Common myeloid progenitor, CD34-positive (primary cell): ENCODE data around the gene IQUB.
"Not testable (repeated sequence)": the region's sequence is repeated elsewhere in the genome, so short reads cannot be mapped to it uniquely, and the experiment has no call there.

ENCODE experiments used
- CTCF ChIA-PET: fragments of 350-600 bp; sonication (Branson Sonifier 250); formaldehyde crosslinking; loops from one replicate; lab custom pipeline; 2021; ENCODE audit warnings: antibody characterized with exemption; lab: Charles Lee
- POLR2A ChIA-PET: fragments of 350-600 bp; sonication (Branson Sonifier 250); formaldehyde crosslinking; loops from one replicate; lab custom pipeline; 2021; ENCODE audit warnings: antibody characterized with exemption; lab: Charles Lee
- DNase-seq, 3 donors: peaks; one replicate each; pipeline versions ENCODE4 v3.0.0 to v3.0.0-alpha.2; 2013
- H3K27ac ChIP-seq, 2 experiments: 1 replicate in 1 of 2; 2 replicates in 1 of 2; pipeline ENCODE4 v1.7.0; 2013; ENCODE audit warnings: inconsistent platforms in 2 of 2, low read length in 2 of 2, mild to moderate bottlenecking in 2 of 2, low read depth in 1 of 2, moderate library complexity in 1 of 2; ENCODE audit not compliant: severe bottlenecking in 2 of 2, insufficient read depth in 1 of 2, poor library complexity in 1 of 2
- H3K27me3 ChIP-seq, 5 experiments: replicated peaks in 2 of 5; 1 replicate in 3 of 5; 2 replicates in 2 of 5; pipeline versions ENCODE4 v1.6.1 to v1.7.0; 2013; ENCODE audit warnings: low read length in 4 of 5, mild to moderate bottlenecking in 2 of 5, moderate library complexity in 2 of 5, inconsistent platforms in 1 of 5; ENCODE audit not compliant: insufficient read depth in 5 of 5, control insufficient read depth in 4 of 5
- H3K36me3 ChIP-seq, 4 experiments: 1 replicate in 2 of 4; 2 replicates in 2 of 4; pipeline versions ENCODE4 v1.6.1 to v1.7.0; 2013; ENCODE audit warnings: low read length in 3 of 4, control low read depth in 1 of 4, mild to moderate bottlenecking in 1 of 4; ENCODE audit not compliant: control insufficient read depth in 4 of 4, insufficient read depth in 4 of 4
- H3K4me1 ChIP-seq, 4 experiments: 1 replicate in 3 of 4; 2 replicates in 1 of 4; pipeline versions ENCODE4 v1.6.1 to v1.7.1; 2013; ENCODE audit warnings: low read length in 3 of 4, mild to moderate bottlenecking in 3 of 4, control low read depth in 1 of 4, inconsistent platforms in 1 of 4, moderate library complexity in 1 of 4; ENCODE audit not compliant: control insufficient read depth in 4 of 4, insufficient read depth in 4 of 4; ENCODE audit errors: control extremely low read depth in 1 of 4
- H3K4me3 ChIP-seq, 7 experiments: 1 replicate in 4 of 7; 2 replicates in 3 of 7; pipeline versions ENCODE4 v1.5.1 to v1.7.0; 2013; ENCODE audit warnings: mild to moderate bottlenecking in 7 of 7, low read length in 6 of 7, moderate library complexity in 6 of 7, inconsistent platforms in 2 of 7, low read depth in 2 of 7, control low read depth in 1 of 7; ENCODE audit not compliant: insufficient read depth in 4 of 7, control insufficient read depth in 1 of 7; ENCODE audit errors: extremely low read depth in 1 of 7
- H3K9me3 ChIP-seq, 5 experiments: 1 replicate in 4 of 5; 2 replicates in 1 of 5; pipeline versions ENCODE4 v1.6.1 to v1.7.1; 2013; ENCODE audit warnings: low read length in 4 of 5, mild to moderate bottlenecking in 2 of 5, inconsistent platforms in 1 of 5, low read depth in 1 of 5, moderate library complexity in 1 of 5; ENCODE audit not compliant: control insufficient read depth in 4 of 5, insufficient read depth in 2 of 5; ENCODE audit errors: control extremely low read depth in 1 of 5
- WGBS: methylation state at CpG from one replicate; pipeline ENCODE4 v1.1.5; 2013; ENCODE audit not compliant: insufficient coverage; 5-methylcytosine and 5-hydroxymethylcytosine counted together

Gene IQUB

DNA sequence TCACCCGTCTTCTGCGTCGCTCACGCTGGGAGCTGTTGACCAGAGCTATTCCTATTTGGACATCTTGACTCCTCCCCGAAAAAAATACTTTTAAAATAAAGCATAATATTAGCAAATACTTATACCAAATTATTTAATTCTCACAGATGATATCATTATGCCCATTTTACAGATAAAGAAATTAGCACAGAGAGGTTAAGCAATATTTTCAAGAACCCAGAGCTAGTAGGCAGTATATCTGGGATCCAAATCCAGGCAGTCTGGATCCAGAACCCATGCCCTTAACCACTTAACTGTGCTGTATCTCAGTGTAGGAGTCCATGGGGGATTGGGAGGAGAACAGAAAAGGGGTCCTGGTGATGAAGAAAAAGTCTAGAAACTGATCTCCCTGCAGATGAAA, 6.1 kb downstream of the IQUB start:
- Histone ChIP-seq H3K36me3 (no peaks in the 10 kb centered on the region), H3K4me3 (no peak overlapping the region), H3K27ac (no peak overlapping the region), H3K9me3 (no peaks in the 10 kb centered on the region), H3K4me1 (peaks cover 0 to 3% (median under 1%) of the 10 kb centered on the region in 4 experiments), H3K27me3 (peaks cover 0 to 11% (median 3%) of the 10 kb centered on the region in 5 experiments)
- WGBS = no CpG with 5 or more reads among the region's 5 CpGs
- POLR2A ChIA-PET = no interaction called here
- DNase-seq = no peak
- CTCF ChIA-PET = interaction anchor here (0.7 kb wide), 1 partner anchor 11 kb away, joined by 3 read pairs; no protein-coding TSS in a partner anchor

DNA sequence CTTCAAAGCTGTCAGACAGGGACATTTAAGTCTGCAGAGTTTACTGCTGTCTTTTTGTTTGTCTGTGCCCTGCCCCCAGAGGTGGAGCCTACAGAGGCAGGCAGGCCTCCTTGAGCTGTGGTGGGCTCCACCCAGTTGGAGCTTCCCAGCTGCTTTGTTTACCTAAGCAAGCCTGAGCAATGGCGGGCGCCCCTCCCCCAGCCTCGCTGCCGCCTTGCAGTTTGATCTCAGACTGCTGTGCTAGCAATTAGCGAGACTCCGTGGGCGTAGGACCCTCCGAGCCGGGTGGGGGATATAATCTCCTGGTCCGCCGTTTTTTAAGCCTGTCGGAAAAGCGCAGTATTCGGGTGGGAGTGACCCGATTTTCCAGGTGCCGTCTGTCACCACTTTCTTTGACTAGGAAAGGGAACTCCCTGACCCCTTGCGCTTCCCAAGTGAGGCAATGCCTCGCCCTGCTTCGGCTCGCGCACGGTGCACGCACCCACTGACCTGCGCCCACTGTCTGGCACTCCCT, 6.6 kb downstream of the IQUB start:
- H3K9me3 ChIP-seq, H3K27me3 ChIP-seq, H3K27ac ChIP-seq, DNase-seq, POLR2A ChIA-PET, H3K36me3 ChIP-seq, H3K4me3 ChIP-seq, H3K4me1 ChIP-seq: not testable (repeated sequence)
- no CpG with 5 or more reads among the region's 24 CpGs for WGBS
- CTCF ChIA-PET = interaction anchor here (0.7 kb wide), 1 partner anchor 11 kb away, joined by 3 read pairs; no protein-coding TSS in a partner anchor

DNA sequence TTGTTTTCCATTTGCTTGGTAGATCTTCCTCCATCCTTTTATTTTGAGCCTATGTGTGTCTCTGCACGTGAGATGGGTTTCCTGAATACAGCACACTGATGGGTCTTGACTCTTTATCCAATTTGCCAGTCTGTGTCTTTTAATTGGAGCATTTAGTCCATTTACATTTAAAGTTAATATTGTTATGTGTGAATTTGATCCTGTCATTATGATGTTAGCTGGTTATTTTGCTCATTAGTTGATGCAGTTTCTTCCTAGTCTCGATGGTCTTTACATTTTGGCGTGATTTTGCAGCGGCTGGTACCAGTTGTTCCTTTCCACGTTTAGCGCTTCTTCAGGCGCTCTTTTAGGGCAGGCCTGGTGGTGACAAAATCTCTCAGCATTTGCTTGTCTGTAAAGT, 7.9 kb downstream of the IQUB start:
- H3K4me3 ChIP-seq, DNase-seq, H3K36me3 ChIP-seq, H3K27me3 ChIP-seq, CTCF ChIA-PET, H3K9me3 ChIP-seq, H3K4me1 ChIP-seq, H3K27ac ChIP-seq, POLR2A ChIA-PET: not testable (repeated sequence)
- WGBS = no CpG with 5 or more reads among the region's 7 CpGs

DNA sequence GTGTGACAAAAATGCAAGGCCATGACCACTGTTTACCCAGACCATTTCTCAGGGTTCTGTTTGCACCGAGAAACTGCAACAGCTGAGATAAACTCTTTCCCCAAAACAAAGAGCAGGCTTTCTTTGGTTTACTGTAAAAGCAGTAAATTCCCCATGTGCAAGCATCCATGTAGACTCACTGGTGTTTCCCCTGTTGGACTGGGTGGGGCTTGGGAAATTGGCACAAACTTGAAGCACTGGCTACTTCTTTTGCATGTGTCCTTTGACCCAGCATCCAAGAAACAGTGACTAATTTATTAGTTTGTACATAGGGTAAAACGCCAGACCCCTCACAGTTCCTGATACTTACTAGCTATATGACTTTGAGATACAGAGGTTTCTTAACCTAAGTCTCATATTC, 12.3 kb downstream of the IQUB start:
- Histone ChIP-seq H3K27ac (no peak overlapping the region), H3K27me3 (peaks cover 0 to 4% (median 0%) of the 10 kb centered on the region in 5 experiments), H3K4me1 (no peaks in the 10 kb centered on the region), H3K4me3 (no peak overlapping the region), H3K36me3 (no peaks in the 10 kb centered on the region), H3K9me3 (peaks cover 0 to 1% (median 0%) of the 10 kb centered on the region in 5 experiments)
- WGBS = 100% methylated on average over 1 of the region's 2 CpGs
- no peak for DNase-seq
- CTCF ChIA-PET = no interaction called here
- POLR2A ChIA-PET = no interaction called here

DNA sequence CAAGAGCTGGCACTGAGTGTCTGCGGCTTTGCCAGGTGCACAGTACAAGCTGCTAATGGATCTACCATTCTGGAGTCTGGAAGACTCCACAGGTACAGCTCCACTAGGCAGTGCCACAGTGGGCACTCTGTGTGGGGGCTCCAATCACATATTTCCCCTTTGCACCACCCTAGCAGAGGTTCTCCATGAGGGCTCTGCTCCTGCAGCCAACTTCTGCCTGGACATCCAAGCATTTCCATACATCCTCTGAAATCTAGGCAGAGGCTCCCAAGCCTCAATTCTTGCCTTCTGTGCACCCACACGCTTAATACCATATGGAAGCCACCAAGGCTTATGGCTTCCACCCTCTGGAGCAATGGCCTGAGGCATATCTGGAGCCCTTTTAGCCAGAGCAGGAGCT, 29.2 kb downstream of the IQUB start:
- 100% methylated on average over 2 of the region's 2 CpGs for WGBS

DNA sequence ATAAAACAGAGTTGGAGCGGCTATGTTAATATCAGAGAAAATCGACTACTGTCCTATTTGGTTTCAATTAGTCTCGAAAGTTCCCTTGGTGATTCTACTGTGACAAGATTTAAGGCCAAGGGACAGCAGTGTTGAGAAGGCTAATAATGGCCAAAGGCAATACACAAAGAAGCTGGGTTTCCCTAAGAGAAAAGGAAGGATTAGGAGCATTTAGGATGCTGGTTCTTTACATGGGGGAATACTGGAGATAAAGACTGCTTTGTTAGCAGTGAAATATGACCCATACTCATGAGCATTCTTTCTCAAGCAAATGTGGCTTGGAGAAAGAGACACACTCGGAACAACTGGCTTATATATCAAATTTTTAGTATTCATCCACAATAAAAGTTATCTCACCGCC, 32.2 kb downstream of the IQUB start:
- H3K27ac ChIP-seq = no peak overlapping the region
- 97% methylated on average over 4 of the region's 5 CpGs for WGBS
- DNase-seq = no peak
- CTCF ChIA-PET = no interaction called here
- H3K9me3 ChIP-seq = peaks cover 0 to 3% (median 0%) of the 10 kb centered on the region in 5 experiments
- H3K4me3 ChIP-seq = no peak overlapping the region
- H3K36me3 ChIP-seq = no peaks in the 10 kb centered on the region
- H3K4me1 ChIP-seq = no peaks in the 10 kb centered on the region
- POLR2A ChIA-PET = no interaction called here
- peaks cover 0 to 7% (median 0%) of the 10 kb centered on the region in 5 experiments for H3K27me3 ChIP-seq

More for the DNA sequence above, 29.2 kb downstream of the IQUB start:
- peaks cover 0 to 7% (median 0%) of the 10 kb centered on the region in 5 experiments for H3K27me3 ChIP-seq
- no peak for DNase-seq
- H3K27ac ChIP-seq = no peak overlapping the region
- POLR2A ChIA-PET = no interaction called here
- no peaks in the 10 kb centered on the region for H3K36me3 ChIP-seq
- no peaks in the 10 kb centered on the region for H3K4me1 ChIP-seq
- H3K9me3 ChIP-seq = peaks cover 0 to 3% (median 0%) of the 10 kb centered on the region in 5 experiments
- CTCF ChIA-PET = interaction anchor here (0.7 kb wide), 1 partner anchor 16 kb away, joined by 3 read pairs; no protein-coding TSS in a partner anchor
- H3K4me3 ChIP-seq = no peak overlapping the region

DNA sequence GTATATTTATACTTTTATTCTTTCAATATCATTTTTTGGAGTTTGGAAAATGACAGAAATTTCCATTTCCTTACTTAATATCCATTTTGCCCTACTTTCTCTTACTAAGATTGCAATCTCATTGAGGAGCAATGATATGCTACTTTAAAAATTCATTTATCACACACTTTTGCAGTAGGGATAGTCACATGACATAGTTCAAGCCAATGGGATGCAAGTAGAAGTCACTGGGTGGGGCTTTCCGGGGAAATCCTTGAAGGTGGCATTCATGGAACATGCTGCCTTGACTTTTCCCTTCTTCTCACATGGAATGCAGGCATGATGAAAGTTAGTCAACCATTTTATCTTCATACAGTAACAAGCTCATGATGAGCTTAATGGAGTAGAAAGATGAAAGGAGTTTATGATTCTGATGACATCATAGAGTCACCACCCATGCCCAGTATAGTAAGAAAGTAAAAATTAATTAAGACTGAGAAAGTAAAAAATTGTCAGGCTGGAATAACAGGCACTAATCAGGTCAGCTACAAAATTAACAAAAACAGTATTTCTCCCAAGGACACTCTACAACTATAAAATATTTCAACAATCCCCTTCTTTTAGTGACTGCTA, 33.4 kb downstream of the IQUB start:
- no peak for DNase-seq
- ChIA-PET POLR2A (no interaction called here), CTCF (interaction anchor here (1.0 kb wide), 1 partner anchor 39 kb away, joined by 3 read pairs; no protein-coding TSS in a partner anchor)
- Histone ChIP-seq H3K36me3 (no peaks in the 10 kb centered on the region), H3K4me1 (no peaks in the 10 kb centered on the region), H3K4me3 (no peak overlapping the region), H3K9me3 (peaks cover 0 to 3% (median 0%) of the 10 kb centered on the region in 5 experiments), H3K27ac (no peak overlapping the region), H3K27me3 (peaks cover 0 to 11% (median 0%) of the 10 kb centered on the region in 5 experiments)
- WGBS = no CpG with 5 or more reads among the region's 1 CpG
